Astrocyte (in vitro differentiated cells and primary cell): Measurements from ENCODE around the gene COL15A1.

Experiments
- EZH2 ChIP-seq: IDR thresholded peaks from 2 replicates; pipeline ENCODE4 v1.6.1; 2012; ENCODE audit warnings: mild to moderate bottlenecking, low read length, inconsistent platforms; ENCODE audit not compliant: insufficient read depth
- TF ChIP-seq, protein P1 (sequence below): IDR thresholded peaks from 2 replicates; pipeline ENCODE4 v1.5.1; 2011; ENCODE audit warnings: low read depth, mild to moderate bottlenecking, inconsistent platforms, low read length, moderate library complexity; ENCODE audit not compliant: insufficient read depth

- TF ChIP-seq, protein P1, sequence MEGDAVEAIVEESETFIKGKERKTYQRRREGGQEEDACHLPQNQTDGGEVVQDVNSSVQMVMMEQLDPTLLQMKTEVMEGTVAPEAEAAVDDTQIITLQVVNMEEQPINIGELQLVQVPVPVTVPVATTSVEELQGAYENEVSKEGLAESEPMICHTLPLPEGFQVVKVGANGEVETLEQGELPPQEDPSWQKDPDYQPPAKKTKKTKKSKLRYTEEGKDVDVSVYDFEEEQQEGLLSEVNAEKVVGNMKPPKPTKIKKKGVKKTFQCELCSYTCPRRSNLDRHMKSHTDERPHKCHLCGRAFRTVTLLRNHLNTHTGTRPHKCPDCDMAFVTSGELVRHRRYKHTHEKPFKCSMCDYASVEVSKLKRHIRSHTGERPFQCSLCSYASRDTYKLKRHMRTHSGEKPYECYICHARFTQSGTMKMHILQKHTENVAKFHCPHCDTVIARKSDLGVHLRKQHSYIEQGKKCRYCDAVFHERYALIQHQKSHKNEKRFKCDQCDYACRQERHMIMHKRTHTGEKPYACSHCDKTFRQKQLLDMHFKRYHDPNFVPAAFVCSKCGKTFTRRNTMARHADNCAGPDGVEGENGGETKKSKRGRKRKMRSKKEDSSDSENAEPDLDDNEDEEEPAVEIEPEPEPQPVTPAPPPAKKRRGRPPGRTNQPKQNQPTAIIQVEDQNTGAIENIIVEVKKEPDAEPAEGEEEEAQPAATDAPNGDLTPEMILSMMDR: no peak
- no peak for TF ChIP-seq EZH2
Observed at GRCh38 chr9:98899408-98900056, 44.2 kb upstream of the COL15A1 start.
